ENCODE measurements around the gene EFNA5. TPM values are rescaled to one million over a fixed set of nuclear protein-coding genes. Genes with fewer than 3 reads are reported as not detected.

EFNA5 gene
- total and polyA plus RNA-seq, 2 experiments from 2014 or later: 7.5 to 10.1 TPM

- no peaks in the 10 kb centered on the region for H3K36me3 ChIP-seq (ENCODE audit: insufficient read depth)
- Mint-ChIP-seq H3K9me3 (no peaks in the 10 kb centered on the region; the same call in 2 of the 3 replicates), H3K4me1 (peaks cover 57% of the 10 kb centered on the region), H3K27me3 (ENCODE audit: insufficient read depth, low read depth, poor library complexity) (peaks cover 3% of the 10 kb centered on the region), H3K4me3 (no peak overlapping the region), H3K27ac (peak overlapping the region; percentile 49; the same call in 1 of the 2 replicates), H3K36me3 (ENCODE audit: low read depth) (no peaks in the 10 kb centered on the region)
- H3F3A ChIP-seq (replicated peaks; ENCODE audit: low read depth): no peaks in the 10 kb centered on the region; the same call in 1 of the 2 replicates
- no peak overlapping the region for H3K27ac ChIP-seq (ENCODE audit: low read depth)
- peak overlapping the region; percentile 38; the same call in 1 of the 2 replicates for H3K4me2 ChIP-seq
- no peaks in the 10 kb centered on the region for H3K9me2 ChIP-seq (ENCODE audit: insufficient read depth)
- DNase-seq (ENCODE audit: low spot score): no peak
- no peak overlapping the region for H3K4me3 ChIP-seq
- no peaks in the 10 kb centered on the region for H3K27me3 ChIP-seq (ENCODE audit: insufficient read depth)
- TF ChIP-seq REST (IDR thresholded peaks at IDR 0.05; ENCODE audit: unreplicated experiment) (no peak), ZNF462 (CRISPR knock-in tag; IDR thresholded peaks at IDR 0.05) (no peak), JUNB (IDR thresholded peaks at IDR 0.05; ENCODE audit: unreplicated experiment) (no peak), ETS1 (IDR thresholded peaks at IDR 0.05) (no peak), EZH2phosphoT487 (IDR thresholded peaks at IDR 0.05; ENCODE audit: unreplicated experiment) (no peak), POLR2AphosphoS5 (IDR thresholded peaks at IDR 0.05; ENCODE audit: low read depth) (no peak), ZNF331 (CRISPR knock-in tag; IDR thresholded peaks at IDR 0.05; ENCODE audit: low read depth) (no peak), ZNF114 (CRISPR knock-in tag; IDR thresholded peaks at IDR 0.05) (no peak), STAT1 (IDR thresholded peaks at IDR 0.05; ENCODE audit: unreplicated experiment) (no peak), CREB1 (CRISPR knock-in tag; IDR thresholded peaks at IDR 0.05; ENCODE audit: low read depth) (no peak), EZH2 (IDR thresholded peaks at IDR 0.05; ENCODE audit: low read depth, unreplicated experiment) (no peak), CTCF (conservative IDR thresholded peaks at IDR 0.05; ENCODE audit: low read depth in 2 of 2) (no peak), NANOG (IDR thresholded peaks at IDR 0.05; ENCODE audit: borderline replicate concordance) (no peak)
- H2AFZ ChIP-seq: no peak overlapping the region
- no peaks in the 10 kb centered on the region for H4K20me1 ChIP-seq (replicated peaks; ENCODE audit: insufficient read depth)
- peaks cover 55% of the 10 kb centered on the region for H3K4me1 ChIP-seq (ENCODE audit: insufficient read depth)
- ATAC-seq: no peak
- peaks cover 20% of the 10 kb centered on the region; the same call in 1 of the 2 replicates for H3K79me2 ChIP-seq (replicated peaks; ENCODE audit: insufficient read depth)
Measured at GRCh38 chr5:107564931-107565372, 105.8 kb downstream of the EFNA5 start.
